NAMALWA (cell line): ENCODE results near the gene LITAFD.
"Not testable (repeated sequence)": the region's sequence is repeated elsewhere in the genome, so short reads cannot be mapped to it uniquely, and the experiment has no call there.

Experiments
- DNase-seq: peaks from one replicate; pipeline ENCODE4 v3.0.0-alpha.2; 2015; ENCODE audit warnings: low spot score

LITAFD gene

DNA sequence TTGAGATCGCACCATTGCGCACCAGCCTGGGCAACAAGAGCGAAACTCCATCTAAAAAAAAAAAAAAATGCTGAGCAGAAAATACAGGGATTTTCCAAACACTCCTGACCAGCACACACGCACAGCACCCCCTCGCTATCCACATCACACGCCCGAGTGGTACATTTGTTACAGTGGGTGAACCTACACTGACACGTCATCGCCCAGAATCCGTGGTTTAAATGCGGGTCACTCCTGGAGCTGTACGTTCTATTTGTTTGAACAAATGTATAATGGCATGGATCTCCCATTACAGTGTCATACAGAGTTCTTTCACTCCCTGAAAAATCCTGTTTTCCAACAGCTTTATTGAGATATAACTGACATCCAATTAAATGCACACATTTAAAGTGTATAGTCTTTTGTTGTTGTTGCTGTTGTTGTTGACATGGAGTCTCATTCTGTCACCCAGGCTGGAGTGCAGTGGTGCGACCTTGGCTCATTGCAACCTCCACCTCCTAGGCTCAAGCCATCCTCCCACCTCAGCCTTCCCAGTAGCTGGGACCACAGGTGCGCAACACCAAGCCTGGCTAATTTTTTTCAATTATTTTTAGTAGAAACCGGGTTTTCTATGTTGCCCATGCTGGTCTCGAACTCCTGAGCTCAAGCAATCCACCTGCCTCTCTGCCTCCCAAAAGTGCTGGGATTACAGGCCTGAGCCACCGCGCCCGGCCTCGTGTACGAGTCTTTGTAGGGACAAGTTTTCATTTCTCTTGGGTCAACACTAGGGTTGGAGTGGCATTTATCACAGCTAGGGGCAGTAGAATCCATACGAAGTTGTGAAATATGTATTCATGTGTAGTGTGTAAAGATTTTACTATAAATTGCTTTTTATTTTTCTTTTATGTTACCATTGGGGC lies 8.9 kb upstream of the LITAFD start:
- DNase-seq, result peak; percentile 51

DNA sequence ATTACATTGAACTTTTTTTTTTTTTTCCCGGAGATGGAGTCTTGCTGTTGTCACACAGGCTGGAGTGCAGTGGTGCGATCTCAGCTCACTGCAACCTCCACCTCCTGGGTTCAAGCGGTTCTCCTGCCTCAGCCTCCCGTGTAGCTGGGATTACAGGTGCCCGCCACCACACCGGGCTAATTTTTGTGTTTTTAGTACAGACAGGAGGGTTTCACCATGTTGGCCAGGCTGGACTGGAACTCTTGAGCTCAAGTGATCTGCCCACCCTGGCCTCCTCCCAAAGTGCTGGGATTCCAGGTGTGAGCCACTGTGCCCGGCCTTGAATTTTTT lies 8.3 kb upstream of the LITAFD start:
- not testable (repeated sequence) for DNase-seq

DNA sequence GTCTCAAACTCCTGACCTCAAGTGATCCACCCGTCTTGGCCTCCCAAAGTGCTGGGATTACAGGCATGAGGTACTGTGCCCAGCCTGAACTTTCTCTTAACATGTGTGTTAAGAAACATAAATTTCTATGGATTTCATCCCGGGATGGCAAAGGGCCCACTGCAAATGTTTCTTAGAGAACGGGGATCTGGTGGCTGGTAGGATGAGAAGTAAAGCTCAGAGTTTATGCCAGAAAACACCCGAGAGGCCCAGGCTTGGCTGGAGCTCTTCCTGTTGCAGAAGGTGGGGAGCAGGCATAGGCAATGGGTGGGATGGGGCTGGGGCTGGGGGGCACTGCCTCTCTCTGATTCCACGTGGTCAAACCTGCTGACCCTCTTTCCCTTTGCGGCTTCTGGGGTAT lies 7.8 kb upstream of the LITAFD start:
- DNase-seq, result no peak

- not testable (repeated sequence) for DNase-seq
Measured at GRCh38 chr16:8875317-8875716, 6.8 kb upstream of the LITAFD start.

- no peak for DNase-seq
Measured at GRCh38 chr16:8877894-8878522, 4.1 kb upstream of the LITAFD start.

DNA sequence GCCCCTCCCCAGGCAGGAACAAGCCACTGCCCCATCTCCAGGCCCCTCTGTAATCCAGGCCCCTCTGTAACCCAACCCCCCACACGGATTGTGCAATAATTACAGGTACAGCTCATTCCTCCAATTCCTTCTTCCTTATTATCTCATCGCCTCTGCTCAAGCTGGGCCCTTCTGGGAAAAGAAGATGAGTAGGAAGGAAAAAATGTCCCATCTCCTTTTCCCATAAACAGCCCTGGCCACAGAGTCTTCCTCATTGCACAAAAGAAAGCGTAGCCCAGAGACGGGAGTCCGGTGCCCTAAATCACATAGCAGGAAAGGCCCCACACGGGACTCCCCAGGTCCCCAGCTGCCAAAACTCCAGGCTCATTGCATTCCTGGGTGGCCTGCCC lies 3.6 kb upstream of the LITAFD start:
- DNase-seq, result no peak

GRCh38 chr16:8880839-8881510 lies 1.2 kb upstream of the LITAFD start:
- no peak for DNase-seq

- DNase-seq, result no peak
Measured at GRCh38 chr16:8882725-8883377, 700 bp downstream of the LITAFD start.

DNA sequence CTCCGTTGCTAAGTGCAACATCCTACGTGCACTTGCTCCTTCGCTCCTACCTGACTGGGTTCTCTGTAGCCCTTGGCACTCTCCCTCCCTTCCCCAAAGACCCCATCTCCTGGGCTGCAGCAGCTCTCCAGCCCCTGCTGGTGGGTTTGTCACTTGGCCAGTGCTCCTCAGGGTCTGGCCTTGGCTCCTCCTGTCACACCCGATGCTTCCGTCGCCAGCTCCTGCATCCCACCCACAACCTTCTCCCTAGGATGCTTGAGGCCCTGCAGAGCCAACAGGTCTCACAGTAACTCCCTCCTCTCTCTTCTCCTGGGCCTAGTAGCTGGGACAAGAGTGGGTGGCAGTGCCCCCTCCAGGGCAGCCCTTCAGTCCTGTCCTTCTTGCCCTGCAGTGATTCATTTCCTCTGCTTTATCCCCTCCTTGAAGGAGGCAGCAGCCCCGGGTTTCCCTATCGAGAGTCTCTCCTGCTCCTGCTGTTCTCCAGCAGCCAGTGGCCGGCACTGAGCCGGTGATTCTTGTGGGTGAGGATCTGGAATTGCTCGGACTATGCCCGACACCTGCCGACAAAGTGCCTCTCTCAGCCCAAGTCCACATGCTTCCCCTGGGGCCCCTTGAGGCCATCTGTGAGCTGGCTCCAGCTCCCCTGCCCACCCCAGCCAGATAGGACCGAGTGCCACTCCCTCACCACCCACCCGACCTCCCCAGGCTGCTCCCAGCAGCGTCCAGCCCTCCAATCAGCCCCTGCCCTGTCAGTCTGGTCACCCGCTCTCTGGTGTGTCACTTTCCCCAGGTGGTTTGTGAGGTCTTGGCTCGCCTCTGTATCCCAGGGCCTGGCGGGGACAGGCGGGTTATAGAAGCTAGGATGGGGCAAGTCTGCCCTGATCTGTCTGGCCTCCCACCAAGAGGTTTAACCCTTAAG lies 3.8 kb downstream of the LITAFD start:
- DNase-seq, result no peak

DNA sequence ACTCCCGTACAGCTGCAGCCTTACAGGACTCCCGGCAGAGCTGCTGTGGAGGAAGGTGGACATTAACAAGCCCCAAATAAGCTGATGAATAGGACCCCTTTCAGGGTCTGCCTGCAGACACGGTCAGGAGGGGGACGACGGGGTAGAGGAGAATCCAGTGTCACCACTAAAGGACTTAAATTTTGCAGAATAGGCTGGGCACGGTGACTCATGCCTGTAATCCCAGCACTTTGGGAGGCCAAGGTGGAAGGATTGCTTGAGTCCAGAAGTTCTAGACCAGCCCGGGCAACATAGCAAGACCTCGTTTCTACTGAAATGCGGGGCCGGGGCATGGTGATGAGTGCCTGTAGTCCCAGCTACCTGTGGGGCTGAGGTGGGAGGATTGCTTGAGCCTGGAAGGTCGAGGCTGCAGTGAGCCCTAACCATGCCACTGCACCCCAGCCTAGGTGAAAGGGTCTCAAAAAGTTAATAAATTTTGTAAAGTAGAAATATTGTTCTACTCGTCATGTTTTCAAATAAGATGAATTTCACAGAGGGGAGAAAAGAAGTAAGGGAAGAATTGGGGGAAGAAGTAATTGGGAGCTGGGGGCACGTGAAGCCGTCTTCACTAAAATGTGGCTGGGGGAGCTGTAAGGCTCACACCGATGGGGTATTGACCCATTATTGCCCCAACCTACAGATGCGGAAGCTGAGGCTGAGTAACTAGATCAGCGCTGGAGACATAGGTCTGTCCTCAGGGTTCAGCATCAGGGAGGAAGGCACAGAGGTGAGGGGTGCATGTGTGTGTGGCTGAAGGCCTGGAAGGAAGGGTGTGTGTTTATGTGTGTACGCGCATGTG lies 4.7 kb downstream of the LITAFD start:
- DNase-seq, result no peak

- no peak for DNase-seq
Measured at GRCh38 chr16:8887431-8887765, 5.2 kb downstream of the LITAFD start.

DNA sequence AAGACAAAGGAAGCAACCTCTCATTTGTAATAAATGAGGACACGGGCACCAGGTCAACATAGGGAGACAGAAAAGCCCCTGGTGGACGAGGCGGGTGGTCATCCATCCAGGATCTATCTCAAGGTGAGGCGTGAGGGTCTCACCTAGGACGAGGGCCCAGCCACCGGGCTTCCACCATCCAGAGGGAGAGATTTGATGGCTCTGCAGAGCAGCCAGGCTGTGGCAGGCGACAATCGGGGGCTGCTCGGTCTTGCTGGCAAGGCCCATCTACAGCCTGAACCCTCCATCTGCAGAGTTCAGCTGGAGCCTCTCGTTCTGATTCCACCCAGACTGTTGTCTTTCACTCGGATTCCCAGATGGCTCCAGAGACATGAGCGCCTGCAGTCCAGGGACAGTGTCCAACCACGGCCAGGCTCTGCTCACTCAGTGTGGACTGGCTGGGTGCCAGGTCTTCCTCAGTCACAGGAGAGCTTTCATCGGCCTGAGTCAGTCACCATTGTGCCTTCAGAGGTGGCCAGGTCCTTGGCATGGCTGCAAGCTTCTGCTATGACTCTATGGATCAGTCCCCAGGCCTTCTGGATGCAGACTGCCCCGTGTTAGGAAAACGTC lies 5.9 kb downstream of the LITAFD start:
- no peak for DNase-seq

DNA sequence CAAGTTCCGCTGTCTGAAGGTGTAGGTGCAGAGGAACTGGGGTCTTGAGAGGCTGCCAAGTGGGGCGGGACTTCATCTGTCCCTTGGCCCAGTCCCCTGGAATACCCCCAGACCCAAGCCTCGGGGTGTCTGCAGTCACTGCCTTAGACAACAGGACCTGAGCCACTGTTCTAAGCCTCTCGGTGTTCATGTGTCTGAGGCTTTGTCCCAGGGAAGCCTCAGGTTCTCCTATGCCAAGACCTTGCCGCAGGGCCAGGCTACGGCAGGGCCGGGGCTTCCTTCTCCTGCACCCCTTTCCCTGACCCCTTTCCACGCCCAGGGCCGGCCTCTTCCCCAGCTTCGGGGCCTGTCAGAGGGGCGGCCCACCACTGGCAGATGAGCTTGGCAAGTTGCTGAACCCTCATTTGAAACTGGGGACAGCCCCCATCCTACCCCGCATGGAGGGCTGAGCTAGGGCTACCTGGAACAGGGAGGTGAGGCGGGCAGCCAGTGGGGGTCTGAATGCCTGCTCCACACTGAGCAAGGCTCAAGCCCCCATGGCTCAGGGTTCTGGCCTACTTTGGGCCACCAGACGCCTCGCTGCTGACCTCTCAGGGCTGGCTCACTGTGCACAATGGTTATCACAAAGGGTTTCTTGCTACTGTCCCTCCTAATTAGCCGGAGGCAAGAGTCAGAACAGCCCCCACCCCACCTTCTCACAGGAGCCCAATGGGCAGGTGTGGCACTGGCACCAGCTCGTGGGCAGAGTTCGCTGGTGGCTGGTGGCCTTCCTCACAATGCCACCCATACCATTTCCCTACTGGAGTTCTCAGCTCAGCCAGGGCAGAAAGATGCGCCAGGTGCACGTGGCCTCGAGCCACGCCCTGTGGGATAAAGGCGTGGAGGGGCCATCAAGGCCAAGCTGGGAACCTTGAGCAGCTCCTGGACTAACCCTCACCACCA lies 7.1 kb downstream of the LITAFD start:
- no peak for DNase-seq

- DNase-seq, result no peak
Measured at GRCh38 chr16:8889893-8890548, 7.9 kb downstream of the LITAFD start.

- no peak for DNase-seq
Measured at GRCh38 chr16:8890549-8890921, 8.4 kb downstream of the LITAFD start.

DNA sequence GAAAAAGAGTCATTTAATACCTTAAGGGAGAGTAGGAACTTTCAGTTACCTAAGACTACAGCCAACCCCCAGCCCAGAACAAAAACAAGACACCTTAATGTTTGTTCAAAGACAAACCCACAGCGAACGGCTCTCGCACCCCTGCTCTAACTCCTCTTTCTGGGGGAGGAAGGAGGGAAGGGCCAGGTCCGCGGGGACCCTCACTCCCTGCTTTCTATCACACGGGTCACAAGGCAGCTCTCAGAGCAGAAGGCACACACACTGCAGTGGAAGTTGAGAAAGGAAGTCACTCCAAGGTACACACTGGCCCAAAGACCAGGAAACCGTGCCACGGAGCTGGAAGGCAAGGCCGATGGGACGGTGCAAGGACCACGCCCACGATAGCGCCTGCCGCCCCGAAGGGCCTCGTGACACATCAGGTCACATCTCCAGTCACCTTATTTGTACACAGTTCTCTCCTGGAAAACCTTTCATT lies 10.0 kb downstream of the LITAFD start:
- no peak for DNase-seq

- no peak for DNase-seq
Measured at GRCh38 chr16:8893426-8893825, 11.3 kb downstream of the LITAFD start.

DNA sequence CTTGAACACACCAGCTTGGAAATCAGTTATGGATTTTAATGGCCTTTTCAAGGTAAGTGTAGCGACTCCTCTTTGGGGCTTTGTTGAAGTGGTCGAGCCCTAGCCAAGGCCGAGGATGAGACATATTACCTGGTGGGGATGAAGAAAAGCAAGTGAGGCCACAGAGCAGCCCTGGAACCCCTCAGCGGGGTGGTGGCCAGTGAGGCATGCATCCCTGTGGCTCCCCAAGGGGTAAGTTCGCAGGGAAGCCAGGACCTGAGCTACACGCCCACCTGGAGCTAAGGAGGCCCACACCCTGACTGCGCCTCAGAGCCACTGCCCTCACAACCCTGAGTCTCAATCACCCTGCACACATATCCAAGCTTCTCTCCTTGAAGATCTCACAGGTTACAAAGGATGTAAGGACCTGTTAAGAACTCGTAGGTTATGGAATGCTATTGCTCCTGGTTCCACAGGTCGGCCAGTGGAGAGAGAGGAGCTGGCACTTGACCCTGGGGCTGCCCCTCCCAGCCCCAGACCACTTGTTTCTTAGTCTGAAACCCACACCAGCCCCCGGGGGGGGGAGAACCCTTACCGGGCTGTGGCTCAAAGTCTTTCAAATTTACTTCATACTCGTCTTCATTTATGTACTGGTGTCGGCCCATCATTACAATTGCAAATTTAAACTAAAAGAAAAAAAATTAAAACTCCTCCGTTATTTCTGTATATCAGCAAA lies 12.0 kb downstream of the LITAFD start:
- DNase-seq, result no peak
